HG03460 (cell line): ENCODE data around the gene TXNDC5.
A peak's percentile ranks its signal among the peaks of the same experiment; 100 is the strongest.
"Not testable (repeated sequence)": the region's sequence is repeated elsewhere in the genome, so short reads cannot be mapped to it uniquely, and the experiment has no call there.

Source experiments
- ATAC-seq: cut with Tn5 transposase; IDR thresholded peaks from one replicate; pipeline ENCODE4 v1.9.1; 2021; ENCODE audit not compliant: unreplicated experiment

The TXNDC5 gene

GRCh38 chr6:7914991-7915789 is 4.6 kb upstream of the TXNDC5 start:
- no peak for ATAC-seq

DNA sequence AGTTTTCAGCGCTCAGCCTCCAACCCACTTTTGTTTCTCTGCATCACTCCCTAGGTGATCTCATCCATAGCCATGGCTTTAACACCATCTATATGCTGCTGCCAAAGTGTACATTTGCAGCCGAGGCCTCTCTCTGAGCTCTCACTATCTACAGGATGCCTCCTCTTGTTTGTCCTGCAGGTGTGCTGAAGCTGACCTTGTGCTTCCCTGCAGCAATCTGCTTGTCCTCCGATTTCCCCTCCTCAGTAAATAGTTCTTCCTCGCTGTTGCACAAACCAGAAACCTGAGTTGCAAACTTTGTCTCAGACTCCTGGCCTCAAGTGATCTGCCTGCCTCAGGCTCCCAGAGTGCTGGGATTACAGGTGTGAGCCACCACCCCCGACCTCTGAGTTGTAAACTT is 3.7 kb upstream of the TXNDC5 start:
- ATAC-seq, result no peak

GRCh38 chr6:7912736-7913517 is 2.3 kb upstream of the TXNDC5 start:
- no peak for ATAC-seq

- no peak for ATAC-seq
Measured at GRCh38 chr6:7912024-7912423, 1.4 kb upstream of the TXNDC5 start.

- ATAC-seq, result no peak
Measured at GRCh38 chr6:7911345-7911725, 747 bp upstream of the TXNDC5 start.

DNA sequence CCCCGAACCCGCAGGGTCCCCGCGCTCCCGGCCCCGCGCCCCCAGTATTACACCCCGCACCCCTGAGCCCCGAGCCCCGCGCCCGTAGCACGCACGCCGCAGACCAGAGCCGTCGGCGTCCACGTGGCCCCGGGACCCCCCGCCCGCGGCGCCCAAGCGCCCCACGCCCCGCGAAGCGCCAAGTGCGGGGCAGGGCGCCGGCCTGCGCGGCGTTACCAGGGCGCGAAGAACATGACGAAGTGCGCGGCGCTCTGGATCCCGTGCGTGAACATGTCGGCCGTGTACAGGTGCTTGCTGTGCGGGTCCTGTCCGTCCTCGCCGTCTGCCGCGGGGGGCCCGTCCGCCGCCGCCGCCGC is 312 bp downstream of the TXNDC5 start:
- peak; percentile 13 for ATAC-seq

- peak; percentile 36 for ATAC-seq
Measured at GRCh38 chr6:7909323-7910276, 988 bp downstream of the TXNDC5 start.

DNA sequence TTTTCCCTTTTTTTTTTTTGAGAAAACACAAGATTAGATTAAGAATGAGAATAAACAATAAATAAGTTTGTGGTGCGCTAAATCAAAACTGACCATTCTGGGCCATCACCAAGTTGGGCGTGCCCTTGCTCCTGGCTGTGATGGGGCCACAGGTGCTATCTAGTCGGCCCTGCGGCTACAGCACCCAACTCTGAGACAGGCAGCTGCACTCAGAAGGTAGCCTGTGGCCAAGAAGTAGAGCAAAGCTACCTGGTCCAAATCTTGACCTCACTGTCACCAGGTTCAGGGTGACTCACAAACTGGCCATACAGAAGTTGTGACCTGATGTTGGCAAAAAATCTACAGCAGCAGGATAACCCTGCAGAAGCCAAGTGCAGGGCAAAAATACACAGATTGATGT is 3.4 kb downstream of the TXNDC5 start:
- no peak for ATAC-seq

DNA sequence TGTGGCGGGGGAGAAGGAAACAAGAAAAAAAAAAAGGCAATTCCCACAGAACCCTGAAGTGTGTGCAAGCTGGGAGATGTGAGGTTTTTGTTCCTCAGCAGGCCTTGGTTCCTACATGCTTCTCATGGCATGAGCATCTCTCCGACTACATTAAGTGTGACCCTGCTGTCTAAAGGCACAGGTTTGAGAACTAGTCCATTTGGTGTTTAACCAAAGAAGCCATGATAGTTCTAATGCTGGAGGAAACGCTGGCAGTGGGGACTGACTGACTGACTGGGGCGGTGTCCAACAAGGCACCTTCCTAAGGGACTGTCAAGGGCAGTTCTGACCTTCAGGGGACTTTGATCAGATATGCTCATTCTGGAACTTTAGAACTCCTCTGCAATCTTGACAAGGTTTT is 3.8 kb downstream of the TXNDC5 start:
- no peak for ATAC-seq

DNA sequence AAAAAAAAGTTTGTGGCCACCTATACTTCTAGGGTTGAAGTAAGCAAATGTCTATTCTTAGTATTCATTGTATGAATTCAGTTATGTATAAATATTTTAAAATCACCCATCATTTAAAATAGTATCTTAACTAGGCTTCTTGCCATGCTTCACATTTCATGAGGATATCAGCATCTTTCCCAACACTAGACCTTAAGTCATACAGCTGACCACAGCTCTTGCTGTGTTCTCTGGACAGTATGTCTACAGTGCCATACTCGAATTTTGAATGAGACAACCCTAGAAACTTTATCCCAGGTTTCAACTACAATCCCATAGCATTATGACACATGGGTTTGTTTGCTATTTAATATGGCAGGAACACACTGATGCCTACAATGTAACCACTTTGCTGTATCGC is 5.2 kb downstream of the TXNDC5 start:
- ATAC-seq, result no peak

DNA sequence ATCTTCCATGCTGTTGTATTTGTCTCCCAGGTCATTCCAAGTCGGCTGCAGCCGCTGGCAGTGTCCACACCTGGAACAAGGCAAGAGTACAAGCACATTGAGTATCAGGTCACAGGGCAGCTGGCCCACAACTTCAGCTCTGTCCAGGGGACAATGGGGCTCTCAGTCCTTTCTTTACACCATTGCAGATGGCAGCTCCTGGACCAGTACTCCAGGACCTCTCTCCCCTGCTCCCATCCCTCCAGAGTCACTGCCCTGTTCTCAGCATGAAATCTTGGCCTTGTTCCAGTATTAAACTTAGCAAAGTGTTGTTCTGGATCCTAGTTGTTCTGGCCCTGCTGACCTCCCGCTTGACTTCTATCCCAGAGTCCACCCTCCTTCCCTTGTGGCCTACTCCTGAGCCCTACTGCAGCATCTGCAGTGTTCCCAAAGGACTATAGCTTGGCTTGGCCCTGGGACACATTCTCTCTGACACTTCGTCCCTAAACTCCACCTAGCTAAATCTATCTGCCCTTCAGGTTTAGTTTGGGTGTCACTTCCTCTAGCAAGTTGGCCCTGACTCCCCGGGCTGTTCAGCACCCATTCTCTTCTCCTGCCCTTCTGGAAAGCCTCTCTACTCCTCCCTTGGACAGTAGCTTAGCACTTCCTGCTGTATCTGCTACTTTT is 5.8 kb downstream of the TXNDC5 start:
- ATAC-seq, result no peak

GRCh38 chr6:7903673-7904072 is 6.9 kb downstream of the TXNDC5 start:
- no peak for ATAC-seq

- no peak for ATAC-seq
Measured at GRCh38 chr6:7902867-7903266, 7.7 kb downstream of the TXNDC5 start.

GRCh38 chr6:7902221-7902620 is 8.4 kb downstream of the TXNDC5 start:
- no peak for ATAC-seq

DNA sequence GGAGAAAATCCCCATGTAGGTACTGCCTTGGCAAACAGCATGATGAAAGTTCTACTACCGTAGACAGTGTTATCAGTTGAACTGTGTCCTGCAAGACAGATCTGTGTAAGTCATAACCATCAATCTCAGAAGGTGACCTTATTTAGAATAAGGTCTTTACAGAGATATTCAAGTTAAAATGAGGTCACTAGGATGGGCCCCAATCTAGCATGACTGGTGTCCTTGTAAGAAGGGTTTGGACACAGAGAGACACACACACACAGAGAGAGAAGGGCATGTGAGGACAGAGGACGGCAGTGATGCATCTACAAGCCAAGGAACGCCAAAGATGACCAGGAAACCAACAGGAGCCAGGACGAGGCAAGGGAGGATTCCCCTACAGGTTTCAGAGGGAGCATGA is 8.8 kb downstream of the TXNDC5 start:
- ATAC-seq, result no peak

DNA sequence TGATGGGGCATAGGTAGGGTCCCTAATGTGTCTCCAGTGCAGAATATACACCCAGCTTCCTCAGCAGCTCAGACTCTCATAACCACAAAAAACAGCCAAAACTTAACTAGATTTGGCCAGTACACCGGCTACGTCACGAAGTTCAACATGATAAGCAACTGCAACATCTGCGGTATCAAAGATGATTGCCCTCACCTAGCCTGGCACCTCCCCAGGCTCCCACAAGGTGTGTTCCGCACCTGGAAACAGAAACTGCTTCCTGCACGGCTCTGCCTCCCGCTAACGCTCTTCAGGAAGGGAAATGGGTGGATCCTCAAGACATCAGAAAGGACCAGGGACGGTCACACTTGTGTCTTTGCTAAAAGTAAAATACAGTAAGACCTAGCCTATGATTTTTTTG is 9.5 kb downstream of the TXNDC5 start:
- no peak for ATAC-seq

- ATAC-seq, result no peak
Measured at GRCh38 chr6:7900621-7901020, 10.0 kb downstream of the TXNDC5 start.

DNA sequence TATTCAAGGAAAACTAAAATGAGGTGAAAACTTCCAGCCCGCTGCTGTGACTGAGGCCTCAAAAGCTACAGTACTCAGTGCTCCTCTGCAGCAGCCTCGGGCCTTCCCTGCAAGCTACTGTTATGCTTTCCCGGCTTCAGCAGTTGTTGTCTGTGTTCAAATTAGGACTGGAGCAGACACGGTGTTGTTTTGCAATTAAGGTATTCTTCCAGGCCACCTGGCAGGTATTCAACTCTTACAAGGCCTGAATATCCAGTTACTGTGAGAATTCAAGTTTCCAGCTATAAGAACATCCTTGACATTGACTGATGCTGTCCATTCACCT is 10.7 kb downstream of the TXNDC5 start:
- no peak for ATAC-seq

- peak; percentile 63 for ATAC-seq
Measured at GRCh38 chr6:7899101-7899888, 11.3 kb downstream of the TXNDC5 start.

GRCh38 chr6:7898193-7898586 is 12.4 kb downstream of the TXNDC5 start:
- ATAC-seq, result not testable (repeated sequence)
